Measurements from ENCODE around the gene ALLC.

Gene ALLC

GRCh38 chr2:3704692-3705091 is 46.7 kb downstream of the ALLC start:
- Histone ChIP-seq H3K79me2 (no peaks in the 10 kb centered on the region), H3K9me3 (ENCODE audit: control insufficient read depth, low read length) (no peaks in the 10 kb centered on the region), H3K27me3 (ENCODE audit: control insufficient read depth, insufficient read depth, low read length) (peaks cover 4% of the 10 kb centered on the region), H3K4me2 (ENCODE audit: low read length) (no peak overlapping the region), H2AFZ (no peak overlapping the region), H3K27ac (no peak overlapping the region), H3K9ac (no peak overlapping the region), H3K36me3 (ENCODE audit: control insufficient read depth, insufficient read depth, low read length) (no peaks in the 10 kb centered on the region), H3K4me1 (no peaks in the 10 kb centered on the region), H3K4me3 (ENCODE audit: low read depth, low read length) (no peak overlapping the region)
- TF ChIP-seq CTCF (IDR thresholded peaks at IDR 0.05) = no peak

GRCh38 chr2:3705782-3706181 is 47.8 kb downstream of the ALLC start:
- Histone ChIP-seq H3K36me3 (ENCODE audit: control insufficient read depth, insufficient read depth, low read length) (no peaks in the 10 kb centered on the region), H3K9ac (no peak overlapping the region), H3K27me3 (ENCODE audit: control insufficient read depth, insufficient read depth, low read length) (peaks cover 4% of the 10 kb centered on the region), H3K27ac (no peak overlapping the region), H3K4me2 (ENCODE audit: low read length) (no peak overlapping the region), H3K4me1 (no peaks in the 10 kb centered on the region), H3K4me3 (ENCODE audit: low read depth, low read length) (no peak overlapping the region), H3K9me3 (ENCODE audit: control insufficient read depth, low read length) (no peaks in the 10 kb centered on the region), H2AFZ (no peak overlapping the region), H3K79me2 (no peaks in the 10 kb centered on the region)
- TF ChIP-seq CTCF (IDR thresholded peaks at IDR 0.05) = no peak

GRCh38 chr2:3706892-3707291 is 48.9 kb downstream of the ALLC start:
- H2AFZ ChIP-seq = no peak overlapping the region
- no peak overlapping the region for H3K27ac ChIP-seq
- H3K4me1 ChIP-seq = no peaks in the 10 kb centered on the region
- H3K4me2 ChIP-seq (ENCODE audit: low read length) = no peak overlapping the region
- TF ChIP-seq CTCF (IDR thresholded peaks at IDR 0.05) = no peak
- H3K4me3 ChIP-seq (ENCODE audit: low read depth, low read length) = no peak overlapping the region
- H3K9ac ChIP-seq = no peak overlapping the region
- no peaks in the 10 kb centered on the region for H3K79me2 ChIP-seq
- H3K9me3 ChIP-seq (ENCODE audit: control insufficient read depth, low read length) = no peaks in the 10 kb centered on the region
- no peaks in the 10 kb centered on the region for H3K36me3 ChIP-seq (ENCODE audit: control insufficient read depth, insufficient read depth, low read length)
- peaks cover 4% of the 10 kb centered on the region for H3K27me3 ChIP-seq (ENCODE audit: control insufficient read depth, insufficient read depth, low read length)

- Histone ChIP-seq H3K27me3 (ENCODE audit: control insufficient read depth, insufficient read depth, low read length) (peaks cover 4% of the 10 kb centered on the region), H3K9ac (no peak overlapping the region), H3K79me2 (no peaks in the 10 kb centered on the region), H3K4me1 (no peaks in the 10 kb centered on the region), H2AFZ (no peak overlapping the region), H3K4me3 (ENCODE audit: low read depth, low read length) (no peak overlapping the region), H3K27ac (no peak overlapping the region), H3K9me3 (ENCODE audit: control insufficient read depth, low read length) (no peaks in the 10 kb centered on the region), H3K36me3 (ENCODE audit: control insufficient read depth, insufficient read depth, low read length) (no peaks in the 10 kb centered on the region), H3K4me2 (ENCODE audit: low read length) (no peak overlapping the region)
- no peak for TF ChIP-seq CTCF (IDR thresholded peaks at IDR 0.05)
These were observed 50.6 kb downstream of the ALLC start for GRCh38 chr2:3708576-3708975.

- no peaks in the 10 kb centered on the region for H3K36me3 ChIP-seq (ENCODE audit: control insufficient read depth, insufficient read depth, low read length)
- no peaks in the 10 kb centered on the region for H3K79me2 ChIP-seq
- H3K4me1 ChIP-seq = no peaks in the 10 kb centered on the region
- H3K4me2 ChIP-seq (ENCODE audit: low read length) = no peak overlapping the region
- H3K4me3 ChIP-seq (ENCODE audit: low read depth, low read length) = no peak overlapping the region
- peaks cover 4% of the 10 kb centered on the region for H3K27me3 ChIP-seq (ENCODE audit: control insufficient read depth, insufficient read depth, low read length)
- TF ChIP-seq CTCF (IDR thresholded peaks at IDR 0.05) = no peak
- no peak overlapping the region for H2AFZ ChIP-seq
- H3K9ac ChIP-seq = no peak overlapping the region
- H3K9me3 ChIP-seq (ENCODE audit: control insufficient read depth, low read length) = no peaks in the 10 kb centered on the region
- no peak overlapping the region for H3K27ac ChIP-seq
These were observed 51.2 kb downstream of the ALLC start for GRCh38 chr2:3709225-3709624.

All from parathyroid adenoma (tissue), 2 donors.